ENCODE measurements around the gene UBXN1.

DNA sequence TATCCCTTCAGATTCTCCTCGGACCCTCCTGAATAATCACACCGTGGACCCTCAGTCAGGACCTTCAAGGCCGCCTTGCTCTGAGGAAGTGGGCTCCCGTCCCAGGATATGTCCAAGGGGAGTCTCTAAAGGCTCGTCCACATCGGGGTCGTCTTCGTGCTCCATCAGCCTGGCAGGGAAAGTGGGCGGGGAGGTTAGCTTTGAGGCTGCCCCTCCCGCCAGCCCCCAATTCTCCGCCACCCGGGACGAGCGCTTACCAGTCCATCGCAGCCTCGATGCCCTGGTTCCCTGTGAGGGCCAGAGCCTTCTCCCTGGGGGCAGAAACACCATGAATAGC, 472 bp downstream of the UBXN1 start:
- TF ChIP-seq POLR2AphosphoS5 (IDR thresholded peaks at IDR 0.05; ENCODE audit: borderline replicate concordance, low read depth, low read length): no peak
- TF ChIP-seq EZH2 (IDR thresholded peaks at IDR 0.05): no peak

Data from SK-N-MC (cell line).